Retinal pigment epithelial cell (primary cell): Measurements from ENCODE around the gene OR7C1.
"Not testable (repeated sequence)": the region's sequence is repeated elsewhere in the genome, so short reads cannot be mapped to it uniquely, and the experiment has no call there.

ENCODE experiments used
- DNase-seq: peaks from one replicate; pipeline ENCODE4 v3.0.0-alpha.2; 2010; ENCODE audit warnings: low read depth
- H3K4me3 ChIP-seq: 2 replicates; pipeline ENCODE4 v1.5.1; 2011; ENCODE audit warnings: mild to moderate bottlenecking, low read length, control low read depth, moderate library complexity
- CTCF ChIP-seq: conservative IDR thresholded peaks from 2 replicates; pipeline ENCODE4 v1.5.1; 2011; ENCODE audit warnings: low read depth, low read length, control low read depth, inconsistent platforms

OR7C1 gene

GRCh38 chr19:14809272-14810057 lies 25.5 kb downstream of the OR7C1 start:
- H3K4me3 ChIP-seq, result no peak overlapping the region
- no peak for DNase-seq
- no peak for TF ChIP-seq CTCF

GRCh38 chr19:14804765-14805164 lies 30.2 kb downstream of the OR7C1 start:
- TF ChIP-seq CTCF, result no peak
- no peak for DNase-seq
- H3K4me3 ChIP-seq, result no peak overlapping the region

GRCh38 chr19:14798760-14799159 lies 36.2 kb downstream of the OR7C1 start:
- no peak for TF ChIP-seq CTCF
- no peak for DNase-seq

GRCh38 chr19:14796021-14796420 lies 39.0 kb downstream of the OR7C1 start:
- no peak for DNase-seq
- H3K4me3 ChIP-seq, result no peak overlapping the region
- TF ChIP-seq CTCF, result no peak

More at GRCh38 chr19:14798760-14799159, 36.2 kb downstream of the OR7C1 start:
- no peak overlapping the region for H3K4me3 ChIP-seq

- H3K4me3 ChIP-seq, result no peak overlapping the region
- no peak for TF ChIP-seq CTCF
- no peak for DNase-seq
These were observed 39.8 kb downstream of the OR7C1 start for GRCh38 chr19:14795078-14795721.

- not testable (repeated sequence) for DNase-seq, H3K4me3 ChIP-seq
These were observed 42.7 kb downstream of the OR7C1 start for GRCh38 chr19:14792250-14792649.

- peak; percentile 38 for TF ChIP-seq CTCF
- DNase-seq, result no peak
- no peak overlapping the region for H3K4me3 ChIP-seq
These were observed 48.5 kb downstream of the OR7C1 start for GRCh38 chr19:14786421-14786851.

- not testable (repeated sequence) for DNase-seq, H3K4me3 ChIP-seq
These were observed 49.7 kb downstream of the OR7C1 start for GRCh38 chr19:14785102-14785793.

- not testable (repeated sequence) for DNase-seq, H3K4me3 ChIP-seq
These were observed 50.3 kb downstream of the OR7C1 start for GRCh38 chr19:14784730-14785101.

- not testable (repeated sequence) for H3K4me3 ChIP-seq, DNase-seq
These were observed 51.5 kb downstream of the OR7C1 start for GRCh38 chr19:14783410-14783998.
